ENCODE measurements around the gene USP5.

Gene USP5

GRCh38 chr12:6819106-6820030 is 32.6 kb upstream of the USP5 start:
- no peaks in the 10 kb centered on the region for H3K79me2 ChIP-seq (ENCODE audit: control insufficient read depth, low read length)
- H3K36me3 ChIP-seq (ENCODE audit: control insufficient read depth, low read length) = no peaks in the 10 kb centered on the region
- H3K9me3 ChIP-seq (ENCODE audit: control insufficient read depth, insufficient read depth, low read length) = no peaks in the 10 kb centered on the region
- H3K27me3 ChIP-seq (ENCODE audit: control insufficient read depth, low read length) = peaks cover 50% of the 10 kb centered on the region
- H3K4me3 ChIP-seq (ENCODE audit: low read length) = no peak overlapping the region
- no peaks in the 10 kb centered on the region for H3F3A ChIP-seq (ENCODE audit: control insufficient read depth, insufficient read depth)
- TF ChIP-seq CTCF (IDR thresholded peaks at IDR 0.05; ENCODE audit: low read depth, low read length, poor library complexity, severe bottlenecking) (no peak), EZH2phosphoT487 (IDR thresholded peaks at IDR 0.05; ENCODE audit: borderline replicate concordance, low read length) (no peak)
- H3K4me2 ChIP-seq (ENCODE audit: low read length) = no peak overlapping the region
- no peaks in the 10 kb centered on the region for H4K20me1 ChIP-seq (ENCODE audit: control insufficient read depth, insufficient read depth, low read depth, low read length)
- peaks cover 10% of the 10 kb centered on the region for H3K4me1 ChIP-seq (ENCODE audit: control insufficient read depth, low read length)
- no peaks in the 10 kb centered on the region for H3K9me2 ChIP-seq (replicated peaks; ENCODE audit: control insufficient read depth, low read length)
- H3K27ac ChIP-seq (ENCODE audit: low read depth, low read length) = no peak overlapping the region

GRCh38 chr12:6820166-6820565 is 31.8 kb upstream of the USP5 start:
- Histone ChIP-seq H3K9me3 (ENCODE audit: control insufficient read depth, insufficient read depth, low read length) (no peaks in the 10 kb centered on the region), H3K9me2 (replicated peaks; ENCODE audit: control insufficient read depth, low read length) (no peaks in the 10 kb centered on the region), H3F3A (ENCODE audit: control insufficient read depth, insufficient read depth) (no peaks in the 10 kb centered on the region), H4K20me1 (ENCODE audit: control insufficient read depth, insufficient read depth, low read depth, low read length) (no peaks in the 10 kb centered on the region), H3K4me1 (ENCODE audit: control insufficient read depth, low read length) (peaks cover 10% of the 10 kb centered on the region), H3K27me3 (ENCODE audit: control insufficient read depth, low read length) (peaks cover 52% of the 10 kb centered on the region), H3K36me3 (ENCODE audit: control insufficient read depth, low read length) (no peaks in the 10 kb centered on the region), H3K4me2 (ENCODE audit: low read length) (no peak overlapping the region), H3K4me3 (ENCODE audit: low read length) (no peak overlapping the region), H3K27ac (ENCODE audit: low read depth, low read length) (no peak overlapping the region), H3K79me2 (ENCODE audit: control insufficient read depth, low read length) (no peaks in the 10 kb centered on the region)
- TF ChIP-seq EZH2phosphoT487 (IDR thresholded peaks at IDR 0.05; ENCODE audit: borderline replicate concordance, low read length) = no peak
- no peak for TF ChIP-seq CTCF (IDR thresholded peaks at IDR 0.05; ENCODE audit: low read depth, low read length, poor library complexity, severe bottlenecking)

DNA sequence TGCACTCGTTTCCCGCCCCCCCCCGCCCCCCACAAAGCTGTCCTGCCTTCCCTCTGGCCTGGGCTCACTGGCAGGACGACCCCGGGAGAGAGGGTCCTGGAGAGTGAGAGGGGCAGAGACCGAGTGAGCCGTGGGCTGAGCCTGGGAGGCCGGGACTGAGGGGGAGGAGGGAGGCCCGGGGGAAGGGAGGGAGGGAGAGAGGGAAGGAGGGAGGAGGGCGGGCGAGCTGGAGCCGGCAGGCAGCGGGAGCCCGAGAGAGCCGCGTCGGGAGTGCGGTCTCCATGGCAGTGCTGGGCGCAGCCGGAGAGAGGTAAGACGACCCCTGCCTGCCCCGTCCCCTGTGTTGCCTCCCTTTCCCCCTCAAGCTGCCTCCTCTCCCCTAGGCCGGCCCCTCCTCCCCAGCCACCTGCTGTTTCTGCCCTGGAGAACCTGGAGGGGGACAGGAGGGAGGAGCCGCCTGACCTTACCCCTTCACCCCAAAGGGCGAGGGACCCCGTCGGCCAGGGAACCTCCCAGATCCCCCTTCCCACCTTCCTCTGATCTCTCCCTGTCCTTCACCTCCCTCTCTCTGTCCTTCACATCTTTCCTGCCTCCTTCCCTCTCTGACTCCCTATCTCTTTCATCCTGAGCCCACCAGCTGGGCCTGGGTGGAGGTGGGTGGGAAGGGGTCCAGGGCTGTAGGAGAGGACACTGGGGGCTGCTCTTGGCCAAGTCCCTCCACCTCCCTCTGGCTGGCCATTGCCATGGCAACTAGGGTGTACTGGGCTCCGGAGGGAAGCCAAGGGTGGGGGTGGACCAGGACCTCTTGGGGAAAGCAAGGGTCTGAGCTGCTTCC is 30.1 kb upstream of the USP5 start, which contains the start of gene GPR162:
Gene GPR162 (plus strand): TSS at position 231 of the 835 bp plus-strand sequence. CDS start 2,078 bp downstream, outside the sequence.
- Histone ChIP-seq H3K27me3 (ENCODE audit: control insufficient read depth, low read length) (peaks cover 68% of the 10 kb centered on the region), H4K20me1 (ENCODE audit: control insufficient read depth, insufficient read depth, low read depth, low read length) (no peaks in the 10 kb centered on the region), H3K9me3 (ENCODE audit: control insufficient read depth, insufficient read depth, low read length) (no peaks in the 10 kb centered on the region), H3K4me2 (ENCODE audit: low read length) (peak within 1 kb of the TSS; percentile 25), H3K27ac (ENCODE audit: low read depth, low read length) (no peak within 1 kb of the TSS), H3K4me3 (ENCODE audit: low read length) (no peak within 1 kb of the TSS), H3K9me2 (replicated peaks; ENCODE audit: control insufficient read depth, low read length) (no peaks in the 10 kb centered on the region), H3F3A (ENCODE audit: control insufficient read depth, insufficient read depth) (no peaks in the 10 kb centered on the region), H3K79me2 (ENCODE audit: control insufficient read depth, low read length) (no peaks in the 10 kb centered on the region), H3K4me1 (ENCODE audit: control insufficient read depth, low read length) (peaks cover 10% of the 10 kb centered on the region), H3K36me3 (ENCODE audit: control insufficient read depth, low read length) (no peaks in the 10 kb centered on the region)
- TF ChIP-seq CTCF (IDR thresholded peaks at IDR 0.05; ENCODE audit: low read depth, low read length, poor library complexity, severe bottlenecking) (no peak), EZH2phosphoT487 (IDR thresholded peaks at IDR 0.05; ENCODE audit: borderline replicate concordance, low read length) (no peak)
